Measurements from ENCODE around the gene ZNF761. TPM values are rescaled to one million over a fixed set of nuclear protein-coding genes. Genes with fewer than 3 reads are reported as not detected.
"Not testable (repeated sequence)": the region's sequence is repeated elsewhere in the genome, so short reads cannot be mapped to it uniquely, and the experiment has no call there.

Gene ZNF761
- total RNA-seq, 1 donor from 2014 or later = 22.1 TPM

- not testable (repeated sequence) for H3K4me3 Mint-ChIP-seq, H3K36me3 Mint-ChIP-seq, H3K4me2 ChIP-seq
These were observed 8.1 kb upstream of the ZNF761 start for GRCh38 chr19:53423680-53424079.

DNA sequence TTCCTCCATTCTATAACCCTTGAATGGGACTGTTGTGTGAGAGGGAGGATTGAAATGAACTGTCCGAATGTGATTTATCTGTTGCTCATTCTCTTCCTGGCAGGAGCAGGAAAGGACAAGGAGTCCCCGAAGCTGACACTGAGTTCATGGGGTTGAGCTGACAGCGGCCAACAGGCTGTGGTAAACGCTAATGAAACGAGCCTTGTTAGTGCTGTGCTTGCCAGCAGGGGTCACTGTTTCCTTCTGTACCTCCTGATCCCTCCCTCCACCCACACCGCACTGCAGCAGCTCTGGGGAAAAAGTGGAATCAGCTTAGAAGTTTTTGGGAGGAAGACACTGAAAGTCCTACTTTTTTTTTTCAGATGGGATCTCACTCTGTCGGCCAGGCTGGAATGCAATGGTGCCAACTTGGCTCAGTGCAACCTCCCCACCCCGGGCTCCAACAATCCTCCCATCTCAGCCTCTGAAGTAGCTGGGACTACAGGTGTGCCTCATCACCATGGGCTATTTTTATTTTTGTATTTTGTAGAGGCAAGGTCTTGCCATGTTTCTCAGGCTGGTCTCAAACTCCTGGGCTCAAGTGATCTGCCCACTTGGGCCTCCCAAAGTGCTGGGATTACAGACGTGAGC lies 6.7 kb upstream of the ZNF761 start:
- DNase-seq (ENCODE audit: low spot score) = peak; percentile 86
- Histone ChIP-seq H3K27ac (no peak overlapping the region), H2AFZ (replicated peaks) (no peak overlapping the region), H3K27me3 (no peaks in the 10 kb centered on the region), H3K4me2 (no peak overlapping the region), H3K36me3 (no peaks in the 10 kb centered on the region), H3K4me1 (no peaks in the 10 kb centered on the region), H3F3A (ENCODE audit: low read depth) (no peaks in the 10 kb centered on the region), H3K79me2 (ENCODE audit: low read depth) (no peaks in the 10 kb centered on the region), H3K4me3 (no peak overlapping the region), H3K9ac (no peak overlapping the region), H3K9me3 (ENCODE audit: low read depth) (no peaks in the 10 kb centered on the region), H4K20me1 (ENCODE audit: low read depth) (no peaks in the 10 kb centered on the region)
- Mint-ChIP-seq H3K4me1 (no peaks in the 10 kb centered on the region), H3K9me3 (no peaks in the 10 kb centered on the region), H3K36me3 (no peaks in the 10 kb centered on the region), H3K4me3 (no peak overlapping the region), H3K27me3 (ENCODE audit: insufficient read depth, low read depth) (no peaks in the 10 kb centered on the region), H3K27ac (no peak overlapping the region)
- TF ChIP-seq EZH2phosphoT487 (IDR thresholded peaks at IDR 0.05) = no peak
- TF ChIP-seq, protein P1, sequence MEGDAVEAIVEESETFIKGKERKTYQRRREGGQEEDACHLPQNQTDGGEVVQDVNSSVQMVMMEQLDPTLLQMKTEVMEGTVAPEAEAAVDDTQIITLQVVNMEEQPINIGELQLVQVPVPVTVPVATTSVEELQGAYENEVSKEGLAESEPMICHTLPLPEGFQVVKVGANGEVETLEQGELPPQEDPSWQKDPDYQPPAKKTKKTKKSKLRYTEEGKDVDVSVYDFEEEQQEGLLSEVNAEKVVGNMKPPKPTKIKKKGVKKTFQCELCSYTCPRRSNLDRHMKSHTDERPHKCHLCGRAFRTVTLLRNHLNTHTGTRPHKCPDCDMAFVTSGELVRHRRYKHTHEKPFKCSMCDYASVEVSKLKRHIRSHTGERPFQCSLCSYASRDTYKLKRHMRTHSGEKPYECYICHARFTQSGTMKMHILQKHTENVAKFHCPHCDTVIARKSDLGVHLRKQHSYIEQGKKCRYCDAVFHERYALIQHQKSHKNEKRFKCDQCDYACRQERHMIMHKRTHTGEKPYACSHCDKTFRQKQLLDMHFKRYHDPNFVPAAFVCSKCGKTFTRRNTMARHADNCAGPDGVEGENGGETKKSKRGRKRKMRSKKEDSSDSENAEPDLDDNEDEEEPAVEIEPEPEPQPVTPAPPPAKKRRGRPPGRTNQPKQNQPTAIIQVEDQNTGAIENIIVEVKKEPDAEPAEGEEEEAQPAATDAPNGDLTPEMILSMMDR (IDR thresholded peaks at IDR 0.05) = peak; percentile 81
- TF ChIP-seq EZH2 (IDR thresholded peaks at IDR 0.05) = no peak

More at GRCh38 chr19:53423680-53424079, 8.1 kb upstream of the ZNF761 start:
- not testable (repeated sequence) for H3K9ac ChIP-seq; H3K27ac ChIP-seq; H2AFZ ChIP-seq (replicated peaks); H3K27me3 ChIP-seq; H3K27ac Mint-ChIP-seq; H3K27me3 Mint-ChIP-seq (ENCODE audit: insufficient read depth, low read depth); H3K79me2 ChIP-seq (ENCODE audit: low read depth); H3K4me3 ChIP-seq; H3K9me3 Mint-ChIP-seq; H3F3A ChIP-seq (ENCODE audit: low read depth); H3K36me3 ChIP-seq; H3K9me3 ChIP-seq (ENCODE audit: low read depth); H4K20me1 ChIP-seq (ENCODE audit: low read depth); H3K4me1 ChIP-seq; H3K4me1 Mint-ChIP-seq
- peak; percentile 43 for DNase-seq (ENCODE audit: low spot score)
- TF ChIP-seq, protein P1 (IDR thresholded peaks at IDR 0.05) = peak; percentile 33

DNA sequence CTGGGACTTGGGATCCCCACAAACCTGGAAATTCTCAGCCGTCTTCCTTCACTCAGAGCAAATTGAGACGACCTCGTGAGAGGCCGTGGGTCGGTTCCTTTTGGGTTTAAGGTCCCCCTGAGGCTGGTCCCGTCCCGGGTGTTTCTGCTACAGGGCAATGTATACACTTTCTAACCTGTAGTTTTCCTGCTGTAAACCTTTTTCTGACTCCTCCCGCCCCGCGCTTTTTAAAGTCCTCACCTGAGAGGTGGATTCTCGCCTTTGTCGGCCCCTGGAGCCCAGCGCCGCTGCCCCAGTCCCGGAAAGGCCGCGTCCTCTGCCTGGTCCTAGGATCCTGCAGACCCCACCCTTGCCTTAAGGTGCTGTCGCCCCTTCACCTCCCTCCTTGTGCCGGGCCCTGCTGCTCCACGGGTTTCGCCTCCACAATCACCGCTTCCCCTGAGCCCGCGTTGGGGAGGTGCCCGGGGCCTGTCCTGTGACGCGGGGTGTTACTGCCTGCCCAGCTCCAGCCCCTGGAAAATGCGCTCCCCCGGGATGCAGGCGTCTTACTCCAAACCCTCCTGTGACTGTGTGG lies 391 bp downstream of the ZNF761 start:
- Histone ChIP-seq H2AFZ (replicated peaks) (peak overlapping the region; percentile 66), H3K4me3 (peak overlapping the region; percentile 77), H3K4me2 (peak overlapping the region; percentile 88), H3K4me1 (no peaks in the 10 kb centered on the region), H3K27me3 (no peaks in the 10 kb centered on the region), H3K79me2 (ENCODE audit: low read depth) (peaks cover 17% of the 10 kb centered on the region), H4K20me1 (ENCODE audit: low read depth) (no peaks in the 10 kb centered on the region), H3F3A (ENCODE audit: low read depth) (no peaks in the 10 kb centered on the region), H3K36me3 (no peaks in the 10 kb centered on the region), H3K27ac (no peak overlapping the region), H3K9ac (peak overlapping the region; percentile 43), H3K9me3 (ENCODE audit: low read depth) (no peaks in the 10 kb centered on the region)
- H3K27ac Mint-ChIP-seq = no peak overlapping the region
- H3K4me3 Mint-ChIP-seq = peak overlapping the region; percentile 94
- H3K27me3 Mint-ChIP-seq (ENCODE audit: insufficient read depth, low read depth) = no peaks in the 10 kb centered on the region
- H3K9me3 Mint-ChIP-seq = no peaks in the 10 kb centered on the region
- peaks cover 17% of the 10 kb centered on the region for H3K36me3 Mint-ChIP-seq
- no peak for TF ChIP-seq EZH2phosphoT487 (IDR thresholded peaks at IDR 0.05)
- TF ChIP-seq, protein P1 (IDR thresholded peaks at IDR 0.05) = no peak
- TF ChIP-seq EZH2 (IDR thresholded peaks at IDR 0.05) = no peak
- peaks cover 10% of the 10 kb centered on the region for H3K4me1 Mint-ChIP-seq
- DNase-seq (ENCODE audit: low spot score) = peak; percentile 54

- H3K27me3 Mint-ChIP-seq (ENCODE audit: insufficient read depth, low read depth); H3K79me2 ChIP-seq (ENCODE audit: low read depth); H3F3A ChIP-seq (ENCODE audit: low read depth); H3K27ac Mint-ChIP-seq; H3K27me3 ChIP-seq; H3K4me1 ChIP-seq; H3K4me1 Mint-ChIP-seq; H3K9me3 ChIP-seq (ENCODE audit: low read depth); H2AFZ ChIP-seq (replicated peaks); DNase-seq (ENCODE audit: low spot score); H3K4me3 Mint-ChIP-seq; H3K9ac ChIP-seq; H3K4me3 ChIP-seq; H3K36me3 ChIP-seq; H3K4me2 ChIP-seq; H3K27ac ChIP-seq; H4K20me1 ChIP-seq (ENCODE audit: low read depth): not testable (repeated sequence)
- H3K36me3 Mint-ChIP-seq = peaks cover 65% of the 10 kb centered on the region
- peaks cover 41% of the 10 kb centered on the region for H3K9me3 Mint-ChIP-seq
These were observed 12.0 kb downstream of the ZNF761 start for GRCh38 chr19:53443809-53444208.

DNA sequence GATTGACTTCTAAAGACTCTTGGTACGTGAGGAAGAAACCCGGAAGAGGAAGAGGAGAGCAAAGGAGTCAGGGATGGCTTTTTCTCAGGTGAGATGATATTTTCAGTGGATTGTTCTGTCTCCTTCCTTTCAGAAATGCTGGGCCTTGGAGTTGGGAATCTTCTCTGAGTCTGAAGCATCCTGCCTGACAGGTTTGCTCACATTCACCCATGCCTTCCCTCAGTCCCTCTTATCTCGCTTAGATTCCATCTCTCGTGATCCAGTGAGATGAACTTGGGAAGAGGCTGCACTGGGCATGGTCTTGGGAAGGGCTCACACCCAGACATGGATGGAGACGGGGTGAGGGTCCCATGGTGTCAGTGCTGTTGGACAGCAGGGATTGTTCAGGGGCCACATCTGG lies 15.4 kb downstream of the ZNF761 start:
- not testable (repeated sequence) for H3K4me3 ChIP-seq; H3K36me3 ChIP-seq; H3K79me2 ChIP-seq (ENCODE audit: low read depth); H2AFZ ChIP-seq (replicated peaks); H3F3A ChIP-seq (ENCODE audit: low read depth); H4K20me1 ChIP-seq (ENCODE audit: low read depth); H3K4me3 Mint-ChIP-seq; H3K27me3 Mint-ChIP-seq (ENCODE audit: insufficient read depth, low read depth); H3K4me1 Mint-ChIP-seq; H3K4me2 ChIP-seq; H3K27me3 ChIP-seq; H3K4me1 ChIP-seq; H3K9ac ChIP-seq; H3K9me3 ChIP-seq (ENCODE audit: low read depth); H3K27ac ChIP-seq; H3K27ac Mint-ChIP-seq; DNase-seq (ENCODE audit: low spot score)
- Mint-ChIP-seq H3K9me3 (peaks cover 50% of the 10 kb centered on the region), H3K36me3 (peaks cover 69% of the 10 kb centered on the region)
